ENCODE results near the gene SUMF1. TPM values are rescaled to one million over a fixed set of nuclear protein-coding genes. Genes with fewer than 3 reads are reported as not detected.
"Not testable (repeated sequence)": the region's sequence is repeated elsewhere in the genome, so short reads cannot be mapped to it uniquely, and the experiment has no call there.

SUMF1 gene
- total RNA-seq, 1 donor from 2014 or later, result 10.6 TPM

- Mint-ChIP-seq H3K27me3 (ENCODE audit: low read depth) (peaks cover 3% of the 10 kb centered on the region), H3K4me3 (peak overlapping the region; percentile 80), H3K27ac (ENCODE audit: unreplicated experiment) (no peak overlapping the region), H3K9me3 (no peaks in the 10 kb centered on the region), H3K36me3 (ENCODE audit: low read depth) (no peaks in the 10 kb centered on the region), H3K4me1 (peaks cover 11% of the 10 kb centered on the region)
- no peak for TF ChIP-seq CTCF (conservative IDR thresholded peaks at IDR 0.05)
- no peak for DNase-seq (ENCODE audit: low read depth, low spot score)
Measured at GRCh38 chr3:4464576-4464975, 2.5 kb downstream of the SUMF1 start.

GRCh38 chr3:4462369-4463040 lies 4.6 kb downstream of the SUMF1 start:
- no peak overlapping the region for H3K27ac Mint-ChIP-seq (ENCODE audit: unreplicated experiment)

GRCh38 chr3:4461468-4462090 lies 5.5 kb downstream of the SUMF1 start:
- no peak for TF ChIP-seq CTCF (conservative IDR thresholded peaks at IDR 0.05)
- no peaks in the 10 kb centered on the region for H3K36me3 Mint-ChIP-seq (ENCODE audit: low read depth)

More at GRCh38 chr3:4462369-4463040, 4.6 kb downstream of the SUMF1 start:
- Mint-ChIP-seq H3K9me3 (peaks cover 2% of the 10 kb centered on the region), H3K4me3 (no peak overlapping the region), H3K4me1 (peaks cover 11% of the 10 kb centered on the region), H3K36me3 (ENCODE audit: low read depth) (no peaks in the 10 kb centered on the region), H3K27me3 (ENCODE audit: low read depth) (no peaks in the 10 kb centered on the region)
- no peak for TF ChIP-seq CTCF (conservative IDR thresholded peaks at IDR 0.05)
- DNase-seq (ENCODE audit: low read depth, low spot score), result no peak

GRCh38 chr3:4460334-4460733 lies 6.7 kb downstream of the SUMF1 start:
- Mint-ChIP-seq H3K4me1 (peaks cover under 1% of the 10 kb centered on the region), H3K27ac (ENCODE audit: unreplicated experiment) (no peak overlapping the region), H3K9me3 (peaks cover 2% of the 10 kb centered on the region), H3K27me3 (ENCODE audit: low read depth) (no peaks in the 10 kb centered on the region), H3K36me3 (ENCODE audit: low read depth) (no peaks in the 10 kb centered on the region), H3K4me3 (no peak overlapping the region)
- DNase-seq (ENCODE audit: low read depth, low spot score), result no peak
- TF ChIP-seq CTCF (conservative IDR thresholded peaks at IDR 0.05), result no peak

More at GRCh38 chr3:4461468-4462090, 5.5 kb downstream of the SUMF1 start:
- Mint-ChIP-seq H3K4me3 (no peak overlapping the region), H3K4me1 (peaks cover 6% of the 10 kb centered on the region), H3K9me3 (peaks cover 2% of the 10 kb centered on the region), H3K27ac (ENCODE audit: unreplicated experiment) (no peak overlapping the region), H3K27me3 (ENCODE audit: low read depth) (no peaks in the 10 kb centered on the region)
- no peak for DNase-seq (ENCODE audit: low read depth, low spot score)

- Mint-ChIP-seq H3K4me3 (no peak overlapping the region), H3K9me3 (peaks cover 2% of the 10 kb centered on the region), H3K27me3 (ENCODE audit: low read depth) (no peaks in the 10 kb centered on the region), H3K4me1 (no peaks in the 10 kb centered on the region), H3K27ac (ENCODE audit: unreplicated experiment) (no peak overlapping the region), H3K36me3 (ENCODE audit: low read depth) (no peaks in the 10 kb centered on the region)
- TF ChIP-seq CTCF (conservative IDR thresholded peaks at IDR 0.05), result no peak
- no peak for DNase-seq (ENCODE audit: low read depth, low spot score)
Measured at GRCh38 chr3:4458961-4459360, 8.1 kb downstream of the SUMF1 start.

GRCh38 chr3:4456780-4457179 lies 10.3 kb downstream of the SUMF1 start:
- not testable (repeated sequence) for H3K4me3 Mint-ChIP-seq; H3K27ac Mint-ChIP-seq (ENCODE audit: unreplicated experiment); DNase-seq (ENCODE audit: low read depth, low spot score); H3K9me3 Mint-ChIP-seq; H3K4me1 Mint-ChIP-seq; H3K36me3 Mint-ChIP-seq (ENCODE audit: low read depth); H3K27me3 Mint-ChIP-seq (ENCODE audit: low read depth)

Measured in neural crest cell (in vitro differentiated cells).